GM10847 (cell line): ENCODE measurements around the gene ACOT8.

ENCODE experiments used
- POLR2A ChIP-seq: IDR thresholded peaks from 2 replicates; pipeline ENCODE4 v1.6.1; 2011; ENCODE audit not compliant: insufficient read length; ENCODE audit errors: extremely low read depth

The ACOT8 gene

GRCh38 chr20:45857114-45857881 is at the start of gene ACOT8, which contains the start of gene ZSWIM3:
Gene ACOT8 (minus strand): TSS chr20:45857392. CDS start chr20:45857315, 77 bp downstream.
Gene ZSWIM3 (plus strand): TSS chr20:45857614. CDS start chr20:45857826, 212 bp downstream.
- TF ChIP-seq POLR2A: peak; percentile 82

- TF ChIP-seq POLR2A: no peak
Observed at GRCh38 chr20:45905505-45906079, 48.4 kb upstream of the ACOT8 start.

- TF ChIP-seq POLR2A: no peak
Observed at GRCh38 chr20:45904583-45905504, 47.7 kb upstream of the ACOT8 start.

GRCh38 chr20:45902199-45902701 is 45.1 kb upstream of the ACOT8 start:
- TF ChIP-seq POLR2A: no peak

- no peak for TF ChIP-seq POLR2A
Observed at GRCh38 chr20:45899046-45899835, 42.0 kb upstream of the ACOT8 start.

GRCh38 chr20:45898285-45898684 is 41.1 kb upstream of the ACOT8 start:
- TF ChIP-seq POLR2A: no peak

- TF ChIP-seq POLR2A: no peak
Observed at GRCh38 chr20:45897692-45898091, 40.5 kb upstream of the ACOT8 start.

- no peak for TF ChIP-seq POLR2A
Observed at GRCh38 chr20:45897289-45897688, 40.1 kb upstream of the ACOT8 start.

- TF ChIP-seq POLR2A: no peak
Observed at GRCh38 chr20:45896641-45897161, 39.5 kb upstream of the ACOT8 start.

GRCh38 chr20:45894797-45895196 is 37.6 kb upstream of the ACOT8 start:
- no peak for TF ChIP-seq POLR2A

GRCh38 chr20:45893831-45894230 is 36.6 kb upstream of the ACOT8 start:
- no peak for TF ChIP-seq POLR2A

GRCh38 chr20:45892828-45893500 is 35.8 kb upstream of the ACOT8 start:
- TF ChIP-seq POLR2A: no peak

GRCh38 chr20:45892049-45892825 is 35.0 kb upstream of the ACOT8 start:
- TF ChIP-seq POLR2A: no peak
